Fibroblast of gingiva (primary cell): Measurements from ENCODE around the gene YIF1A.

Source experiments
- DNase-seq: peaks from one replicate; pipeline ENCODE4 v3.0.0-alpha.2; 2011; ENCODE audit warnings: low read depth

YIF1A gene

GRCh38 chr11:66243782-66244535 is 45.0 kb downstream of the YIF1A start:
- DNase-seq, result no peak

DNA sequence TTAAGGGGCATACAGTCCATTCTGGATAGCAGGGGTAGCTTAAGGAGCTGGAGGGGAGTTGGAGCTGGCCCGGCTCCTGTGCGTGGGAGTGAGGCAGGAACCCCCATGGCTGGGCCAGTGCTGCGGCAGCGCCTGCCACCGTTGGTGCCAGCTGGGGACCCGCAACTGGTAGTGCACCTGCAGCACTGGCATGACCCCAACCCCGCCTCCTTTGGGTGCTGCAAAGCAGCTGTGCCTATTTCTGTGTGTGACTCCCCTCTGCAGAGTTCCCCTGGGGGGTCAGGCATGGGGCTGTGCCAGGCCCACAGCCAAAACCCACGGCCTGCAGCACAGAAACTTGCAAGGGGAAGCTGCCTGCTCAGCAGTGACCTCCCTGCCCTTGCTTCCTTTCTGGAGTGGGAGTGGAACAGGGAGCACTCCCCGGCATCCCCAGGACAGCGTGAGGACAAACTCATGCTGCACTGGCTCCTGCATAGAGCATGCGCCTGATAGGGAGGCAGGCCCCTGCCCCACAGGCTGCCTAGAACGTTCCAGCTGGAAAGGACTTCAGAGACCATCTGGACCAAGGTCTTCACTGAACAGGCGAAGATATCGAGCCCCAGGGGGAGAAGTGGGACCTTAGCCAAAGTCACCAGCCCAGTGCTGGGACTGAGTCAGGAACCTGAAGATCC is 46.7 kb downstream of the YIF1A start:
- no peak for DNase-seq

DNA sequence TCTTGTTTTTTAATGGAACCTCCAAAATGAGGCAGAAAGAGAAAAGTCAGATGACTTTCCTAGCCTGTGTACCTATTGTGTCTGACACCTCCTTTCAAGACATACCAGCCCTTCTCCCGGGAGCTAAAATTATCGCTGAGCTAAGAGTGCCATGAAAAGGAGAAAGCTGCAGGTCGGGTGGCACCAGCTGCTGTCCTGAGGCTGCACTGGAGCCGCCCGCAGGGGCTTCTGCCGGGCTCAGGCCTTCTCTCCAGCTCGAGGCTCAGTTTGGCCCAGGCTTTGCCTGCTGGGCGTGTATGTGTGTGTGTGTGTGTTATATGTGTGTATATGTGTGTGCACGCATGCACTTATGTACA is 48.2 kb downstream of the YIF1A start:
- no peak for DNase-seq

DNA sequence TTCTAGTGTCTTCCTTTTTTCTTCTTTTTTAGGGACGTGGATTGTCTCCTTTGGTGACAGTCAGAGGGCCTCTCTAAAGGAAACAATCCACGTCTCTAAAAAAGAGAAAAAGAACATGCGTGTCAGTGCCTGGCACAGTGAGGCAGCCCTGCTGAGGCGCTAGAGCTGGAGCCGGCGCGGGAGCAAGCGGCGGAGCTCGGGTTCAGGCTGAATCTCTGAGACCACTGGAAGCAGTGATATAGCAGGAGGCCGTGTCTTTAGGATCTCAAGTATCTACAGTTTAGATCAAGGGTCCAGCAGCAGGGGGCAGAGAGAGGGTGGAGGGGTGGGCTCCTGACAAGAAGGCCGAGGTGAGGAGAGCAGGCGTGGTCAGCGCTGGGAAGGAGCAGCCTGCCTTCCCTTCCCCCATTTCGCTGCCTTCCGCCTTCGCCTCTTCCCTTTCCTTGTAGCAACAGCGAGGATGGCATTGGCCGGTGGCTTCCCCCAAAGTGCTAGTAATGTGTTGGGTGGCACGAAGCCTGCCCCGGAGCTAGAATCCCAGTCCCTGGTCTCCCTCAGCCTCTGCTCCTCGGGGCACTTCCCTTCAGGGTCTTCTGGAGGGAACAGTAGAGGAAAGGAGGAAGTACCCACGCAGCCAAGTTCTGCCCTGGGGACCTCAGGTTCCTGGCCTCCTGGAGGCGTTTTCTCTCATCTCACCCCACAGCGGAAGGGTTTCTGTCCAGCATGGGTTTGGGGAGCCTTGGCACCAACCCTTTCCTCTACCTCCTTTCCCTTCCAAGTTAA is 48.8 kb downstream of the YIF1A start:
- no peak for DNase-seq

- no peak for DNase-seq
Observed at GRCh38 chr11:66239511-66239910, 49.4 kb downstream of the YIF1A start.

GRCh38 chr11:66238786-66239413 is 50.0 kb downstream of the YIF1A start:
- no peak for DNase-seq

DNA sequence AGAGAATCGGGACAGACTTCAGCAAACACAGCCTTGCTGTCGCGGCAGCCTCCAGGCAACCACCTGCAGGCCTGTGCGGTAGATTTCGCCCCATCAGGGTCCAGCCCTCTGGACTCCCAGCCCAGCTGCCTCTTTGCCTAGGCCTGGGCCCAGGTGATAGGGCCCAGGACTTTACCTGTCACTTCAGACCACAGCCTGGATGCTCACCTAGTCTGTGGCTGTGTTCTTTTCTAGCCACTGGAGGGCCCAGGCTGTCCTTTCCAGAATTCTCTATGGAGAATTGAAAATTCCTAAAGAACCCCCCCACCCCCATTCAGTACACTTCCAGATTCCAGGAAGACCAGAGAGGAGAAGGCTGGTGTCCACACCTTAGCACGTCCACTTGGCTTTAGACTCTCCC is 51.1 kb downstream of the YIF1A start:
- DNase-seq, result no peak

- no peak for DNase-seq
Observed at GRCh38 chr11:66235141-66235540, 53.8 kb downstream of the YIF1A start.
